Measurements from ENCODE around the gene TTC21B. TPM values are rescaled to one million over a fixed set of nuclear protein-coding genes. Genes with fewer than 3 reads are reported as not detected.

Gene TTC21B
- total RNA-seq, 4 donors from 2014 or later: 29.1 to 45.7 (median 32.9) TPM

DNA sequence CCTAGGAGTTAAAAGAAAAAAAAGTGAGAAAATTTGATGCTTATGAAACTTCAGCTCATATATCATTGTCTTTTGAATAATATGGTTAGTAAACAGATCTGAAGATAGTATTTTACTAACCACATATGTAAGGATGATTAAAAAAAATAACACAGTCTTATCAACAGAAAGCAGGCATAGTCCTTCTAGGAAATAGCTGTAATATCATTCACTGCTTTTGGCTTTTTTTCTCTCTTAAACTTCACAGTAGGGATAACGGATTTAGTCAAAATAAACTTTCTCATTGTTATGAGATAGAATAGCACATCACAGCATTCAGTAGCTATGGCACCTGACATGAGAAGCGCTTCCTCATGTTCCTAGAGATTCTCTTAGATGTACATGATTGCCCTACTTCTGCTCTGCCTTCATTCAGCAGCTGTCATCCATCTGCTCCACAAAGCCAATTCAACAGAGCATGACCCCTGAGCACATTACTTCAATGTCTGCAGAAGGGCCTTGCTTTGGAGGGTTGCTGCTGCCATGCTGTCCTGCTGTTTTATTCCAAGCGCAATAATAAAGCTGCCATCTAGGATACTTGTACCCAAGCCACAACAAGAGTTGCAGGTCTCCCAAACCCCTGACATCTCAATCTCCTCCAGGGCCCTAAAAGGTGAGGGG lies 67.0 kb downstream of the TTC21B start:
- WGBS, 2 donors: 96 to 97% methylated on average over 3 of the region's 3 CpGs
- H3K9me3 ChIP-seq: no peaks in the 10 kb centered on the region
- H3K27me3 ChIP-seq: no peaks in the 10 kb centered on the region
- H3K36me3 ChIP-seq: peaks cover 4 to 9% of the 10 kb centered on the region in 2 donors
- peaks cover 0 to 9% of the 10 kb centered on the region in 2 donors for H3K4me1 ChIP-seq
- no peak overlapping the region for H3K4me3 ChIP-seq (replicated peaks in 1 of 3)
- DNase-seq: no peak
- H3K27ac ChIP-seq: no peak overlapping the region
- TF ChIP-seq, protein P1, sequence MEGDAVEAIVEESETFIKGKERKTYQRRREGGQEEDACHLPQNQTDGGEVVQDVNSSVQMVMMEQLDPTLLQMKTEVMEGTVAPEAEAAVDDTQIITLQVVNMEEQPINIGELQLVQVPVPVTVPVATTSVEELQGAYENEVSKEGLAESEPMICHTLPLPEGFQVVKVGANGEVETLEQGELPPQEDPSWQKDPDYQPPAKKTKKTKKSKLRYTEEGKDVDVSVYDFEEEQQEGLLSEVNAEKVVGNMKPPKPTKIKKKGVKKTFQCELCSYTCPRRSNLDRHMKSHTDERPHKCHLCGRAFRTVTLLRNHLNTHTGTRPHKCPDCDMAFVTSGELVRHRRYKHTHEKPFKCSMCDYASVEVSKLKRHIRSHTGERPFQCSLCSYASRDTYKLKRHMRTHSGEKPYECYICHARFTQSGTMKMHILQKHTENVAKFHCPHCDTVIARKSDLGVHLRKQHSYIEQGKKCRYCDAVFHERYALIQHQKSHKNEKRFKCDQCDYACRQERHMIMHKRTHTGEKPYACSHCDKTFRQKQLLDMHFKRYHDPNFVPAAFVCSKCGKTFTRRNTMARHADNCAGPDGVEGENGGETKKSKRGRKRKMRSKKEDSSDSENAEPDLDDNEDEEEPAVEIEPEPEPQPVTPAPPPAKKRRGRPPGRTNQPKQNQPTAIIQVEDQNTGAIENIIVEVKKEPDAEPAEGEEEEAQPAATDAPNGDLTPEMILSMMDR (IDR thresholded peaks at IDR 0.05): no peak
- no peak for TF ChIP-seq POLR2A (IDR thresholded peaks at IDR 0.05)
- intact Hi-C loops (cut with DNase I): no loop called here

DNA sequence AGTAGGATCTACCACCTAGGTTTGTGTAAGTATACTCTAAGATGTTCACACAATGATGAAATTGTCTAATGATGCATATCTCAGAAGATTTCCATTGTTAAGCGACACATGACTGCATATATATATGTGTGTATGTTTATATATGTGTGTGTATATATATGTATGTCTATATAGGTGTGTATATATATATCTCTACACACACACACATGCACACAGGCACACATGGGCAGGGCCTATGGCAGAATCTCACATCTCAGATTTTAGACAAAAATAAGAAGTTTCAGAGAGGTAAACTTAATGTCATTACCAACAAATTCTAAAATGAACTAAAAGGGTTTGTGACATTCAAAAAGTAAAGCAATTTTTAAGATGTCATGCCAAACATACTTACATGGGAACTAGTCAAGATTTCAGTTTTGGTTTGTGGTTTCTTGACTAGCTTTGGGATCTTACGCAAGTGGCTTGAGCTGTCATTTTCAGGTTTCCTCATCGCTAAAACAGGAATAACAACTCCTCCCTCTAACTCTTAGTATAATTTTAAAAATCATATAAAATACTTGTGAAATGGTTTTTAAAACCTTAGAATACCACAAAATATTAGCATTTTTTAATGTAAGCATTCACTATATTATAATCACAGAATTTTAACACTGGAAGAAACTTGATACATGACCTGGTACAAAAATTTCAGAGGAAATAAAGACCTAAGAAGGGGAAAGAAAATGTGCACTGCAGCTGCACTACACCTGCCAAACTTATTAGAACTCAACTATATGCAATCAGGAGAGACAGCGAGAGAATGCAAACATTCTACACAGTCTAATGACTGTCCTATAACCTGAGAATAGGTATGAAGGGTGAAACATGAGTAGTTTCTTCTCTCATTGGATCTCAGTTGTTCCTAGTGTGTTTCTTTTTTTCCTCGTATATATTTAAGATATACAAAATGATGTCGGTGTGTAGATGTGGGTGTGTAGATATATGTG lies 75.7 kb downstream of the TTC21B start:
- H3K36me3 ChIP-seq: peaks cover 0 to 13% of the 10 kb centered on the region in 2 donors
- DNase-seq: no peak
- TF ChIP-seq, protein P1 (IDR thresholded peaks at IDR 0.05): no peak
- TF ChIP-seq POLR2A (IDR thresholded peaks at IDR 0.05): no peak
- intact Hi-C loops (cut with DNase I): loop anchor here (10.0 kb wide), 1 partner anchor 473 kb away; no protein-coding TSS in a partner anchor
- no peaks in the 10 kb centered on the region for H3K27me3 ChIP-seq
- 90 to 92% methylated on average over 6 of the region's 6 CpGs for WGBS, 2 donors
- H3K4me1 ChIP-seq: no peaks in the 10 kb centered on the region
- no peak overlapping the region for H3K4me3 ChIP-seq (replicated peaks in 1 of 3)
- H3K27ac ChIP-seq: no peak overlapping the region
- H3K9me3 ChIP-seq: no peaks in the 10 kb centered on the region

DNA sequence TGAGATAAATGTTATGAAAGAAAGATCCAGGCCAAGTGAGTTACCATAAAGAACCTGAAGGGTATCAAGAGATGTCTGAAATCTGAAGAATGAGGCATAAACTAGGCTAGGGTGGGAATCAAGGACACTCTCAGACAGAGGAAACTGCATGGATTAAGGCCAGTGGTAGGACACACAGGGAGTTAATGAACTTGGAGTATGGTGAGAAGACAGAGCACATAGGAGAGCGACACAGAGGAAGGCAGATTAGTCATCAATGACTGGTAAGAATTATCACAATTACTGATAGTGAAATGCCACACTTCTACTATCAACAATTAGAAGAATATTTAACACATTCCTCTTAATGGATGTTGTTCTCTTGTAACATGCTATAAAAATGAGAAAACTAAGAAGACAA lies 76.9 kb downstream of the TTC21B start:
- Histone ChIP-seq H3K36me3 (peaks cover 0 to 8% of the 10 kb centered on the region in 2 donors), H3K27ac (no peak overlapping the region), H3K4me1 (no peaks in the 10 kb centered on the region), H3K9me3 (no peaks in the 10 kb centered on the region), H3K27me3 (no peaks in the 10 kb centered on the region), H3K4me3 (replicated peaks in 1 of 3) (no peak overlapping the region)
- TF ChIP-seq, protein P1 (IDR thresholded peaks at IDR 0.05): no peak
- TF ChIP-seq POLR2A (IDR thresholded peaks at IDR 0.05): no peak
- intact Hi-C loops (cut with DNase I): loop anchor here (10.0 kb wide), 1 partner anchor 472 kb away; no protein-coding TSS in a partner anchor
- no peak for DNase-seq
- 65 to 78% methylated on average over 1 of the region's 1 CpG for WGBS, 2 donors

DNA sequence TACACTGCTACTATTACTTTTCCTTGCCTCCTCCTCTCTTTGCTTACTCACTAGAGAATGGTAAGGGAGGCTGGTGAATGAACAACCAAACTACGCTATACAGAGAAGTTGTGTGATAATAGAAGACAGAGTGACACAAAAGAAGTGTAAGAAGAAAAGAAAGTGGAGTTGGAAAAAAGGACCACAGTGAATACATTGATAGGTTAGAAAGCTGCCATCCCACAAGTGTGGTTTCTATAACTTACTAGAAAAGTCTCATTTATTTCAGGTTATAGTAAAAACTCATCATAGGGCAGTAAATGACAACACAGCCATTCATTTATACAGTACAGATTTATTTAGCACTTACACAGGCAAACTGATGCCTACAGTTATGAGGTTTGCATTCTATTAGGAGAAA lies 77.3 kb downstream of the TTC21B start:
- Histone ChIP-seq H3K4me1 (no peaks in the 10 kb centered on the region), H3K36me3 (peaks cover 0 to 8% of the 10 kb centered on the region in 2 donors), H3K4me3 (replicated peaks in 1 of 3) (no peak overlapping the region), H3K9me3 (no peaks in the 10 kb centered on the region), H3K27me3 (no peaks in the 10 kb centered on the region), H3K27ac (no peak overlapping the region)
- 95% methylated on average over 1 of the region's 1 CpG for WGBS, 2 donors
- no peak for DNase-seq
- no peak for TF ChIP-seq POLR2A (IDR thresholded peaks at IDR 0.05)
- TF ChIP-seq, protein P1 (IDR thresholded peaks at IDR 0.05): no peak
- intact Hi-C loops (cut with DNase I): loop anchor here (10.0 kb wide), 1 partner anchor 471 kb away; no protein-coding TSS in a partner anchor

All from thyroid gland (tissue), 4 donors.